Activated CD4-positive, alpha-beta T cell treated with anti-CD3 and anti-CD28 coated beads, Interleukin-2, Interleukin-4, amounts not matched to agents 100 ng/mL and 50 ng/mL, durations not matched to agents 16 hours and 8 hours (primary cell): ENCODE measurements around the gene ZNF891.

ENCODE experiments used
- DNase-seq: peaks from one replicate; pipeline ENCODE4 v3.0.0-alpha.2; 2020; ENCODE audit warnings: low spot score

The ZNF891 gene

GRCh38 chr12:133061954-133062353 lies 68.1 kb downstream of the ZNF891 start:
- no peak for DNase-seq

GRCh38 chr12:133058203-133059113 lies 71.6 kb downstream of the ZNF891 start:
- no peak for DNase-seq

GRCh38 chr12:133057446-133057845 lies 72.6 kb downstream of the ZNF891 start:
- no peak for DNase-seq
